Measurements from ENCODE around the gene TPMT.
A peak's percentile ranks its signal among the peaks of the same experiment; 100 is the strongest.
"Not testable (repeated sequence)": the region's sequence is repeated elsewhere in the genome, so short reads cannot be mapped to it uniquely, and the experiment has no call there.

Gene TPMT

DNA sequence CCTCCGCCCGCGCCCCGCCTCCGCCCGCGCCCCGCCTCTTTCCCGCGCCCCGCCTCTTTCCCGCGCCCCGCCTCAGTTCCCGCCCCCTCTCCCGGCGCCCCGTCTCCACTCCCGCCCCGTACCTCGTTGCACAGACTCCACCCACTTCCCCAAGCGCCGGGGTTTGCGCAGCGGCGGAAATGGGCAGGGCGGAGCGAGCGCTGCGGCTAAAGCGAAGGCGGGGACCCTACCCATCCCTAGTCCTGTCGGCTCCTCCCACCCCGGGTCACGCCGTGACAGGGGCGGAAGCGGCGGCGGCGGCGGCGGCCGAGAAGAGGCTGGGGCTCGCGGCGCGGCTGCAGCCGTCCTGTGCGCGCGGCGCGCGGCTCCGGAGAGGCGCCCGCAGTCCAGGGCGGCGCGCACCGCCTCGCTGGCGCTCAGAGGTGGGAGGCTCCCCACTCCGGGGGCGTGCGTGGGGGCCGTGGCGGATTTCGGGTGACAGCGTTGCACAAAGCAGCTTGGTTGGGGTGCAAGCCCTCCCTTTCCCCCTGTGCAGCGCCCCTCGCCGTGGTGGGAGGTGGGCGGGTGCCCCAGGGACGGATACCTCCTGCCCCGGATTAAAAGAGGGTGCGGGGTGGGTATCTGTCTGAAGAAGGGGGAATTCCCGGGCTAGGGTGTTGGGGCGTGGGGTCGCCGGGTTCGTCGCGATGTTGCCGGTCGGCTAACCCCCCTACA is 430 bp upstream of the TPMT start, which contains the start of gene KDM1B:
KDM1B (plus strand) TSS at position 273 of the 714 bp plus-strand sequence. CDS start 4,474 bp downstream, outside the sequence.
- peak; percentile 96 for DNase-seq

DNA sequence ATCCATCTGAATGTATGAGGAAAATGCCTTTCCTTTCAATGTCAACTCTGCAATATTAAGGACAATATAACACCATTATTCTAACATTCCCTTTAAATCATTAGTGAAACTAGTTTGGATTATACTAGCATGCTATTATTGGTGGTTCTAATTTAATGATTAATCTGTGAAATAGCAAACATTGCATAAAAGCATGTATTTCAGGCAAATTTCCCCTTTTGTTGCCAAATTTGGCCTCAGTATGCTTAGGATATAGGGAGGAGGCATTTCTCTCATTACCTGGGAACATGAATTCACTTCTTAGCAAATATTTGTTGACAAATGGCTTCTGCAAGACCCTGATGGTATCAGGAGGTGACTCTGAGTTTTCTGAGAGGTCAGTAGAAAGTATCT is 1.6 kb downstream of the TPMT start:
- no peak for DNase-seq

DNA sequence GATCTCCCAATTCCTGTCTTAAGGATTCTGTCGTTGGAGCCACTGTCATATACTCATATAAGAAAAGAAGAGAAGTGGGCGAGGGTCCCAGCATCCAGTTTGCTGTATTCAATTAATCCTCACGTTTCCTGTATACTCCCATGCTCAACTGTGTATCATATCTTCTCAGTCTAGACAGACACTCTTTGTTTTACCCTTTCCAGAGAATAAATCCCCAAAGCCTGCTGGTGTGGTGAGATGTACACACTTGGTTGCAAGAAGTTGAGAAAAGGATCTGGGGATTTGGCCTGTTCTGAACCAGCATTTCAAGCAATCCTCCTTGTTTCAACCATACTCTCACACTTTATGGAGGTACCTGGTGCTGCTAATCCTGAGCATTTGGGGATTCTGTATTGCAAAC is 3.1 kb downstream of the TPMT start:
- DNase-seq, result no peak

DNA sequence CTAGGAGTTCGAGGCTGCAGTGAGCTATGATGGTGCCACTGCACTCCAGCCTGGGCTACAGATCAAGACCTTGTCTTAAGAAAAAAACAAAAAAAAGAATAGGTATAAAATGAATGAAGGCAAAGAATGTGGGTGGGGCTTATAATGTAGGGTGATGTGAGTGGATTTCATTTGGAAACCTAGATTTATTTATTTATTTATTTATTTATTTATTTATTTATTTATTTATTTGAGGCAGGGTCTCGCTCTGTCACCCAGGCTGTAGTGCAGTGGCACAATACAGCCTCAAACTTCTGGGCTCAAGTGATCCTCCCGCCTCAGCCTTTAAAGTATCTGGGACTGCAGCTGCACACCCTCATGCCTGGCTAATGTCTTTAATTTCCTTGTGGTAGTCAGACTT is 3.5 kb downstream of the TPMT start:
- DNase-seq, result not testable (repeated sequence)

DNA sequence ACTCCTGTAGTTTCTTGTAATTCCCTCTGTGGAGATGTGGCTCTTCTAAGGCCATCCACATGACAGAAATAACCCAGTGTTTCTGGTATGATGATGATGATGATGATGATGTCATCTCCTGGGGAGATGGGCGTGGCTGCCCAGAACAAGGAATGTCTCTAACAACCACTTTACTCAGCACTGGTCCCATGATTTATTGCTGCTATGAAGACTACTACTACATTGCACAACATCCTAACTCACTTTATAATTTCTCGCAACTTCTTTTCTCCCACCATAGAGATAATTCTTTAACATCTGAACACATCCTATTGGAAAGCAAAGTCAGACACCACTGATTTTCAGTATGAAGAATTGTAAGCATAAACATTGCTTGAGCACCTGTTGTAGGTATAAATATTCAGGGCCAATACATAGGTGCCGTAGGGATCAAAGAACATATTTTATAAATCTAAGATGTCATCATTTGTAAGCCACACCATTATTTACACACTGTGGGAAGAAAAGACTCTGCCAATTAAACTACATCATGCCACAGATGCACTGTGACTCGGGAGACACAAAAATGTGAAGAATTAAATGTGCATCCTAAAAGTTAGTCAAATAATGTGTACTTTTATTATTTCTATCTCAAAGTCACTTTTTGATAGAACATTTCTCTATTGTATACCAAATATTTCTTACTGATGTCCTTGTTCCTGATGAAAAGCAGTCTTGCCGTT is 6.4 kb downstream of the TPMT start:
- no peak for DNase-seq

DNA sequence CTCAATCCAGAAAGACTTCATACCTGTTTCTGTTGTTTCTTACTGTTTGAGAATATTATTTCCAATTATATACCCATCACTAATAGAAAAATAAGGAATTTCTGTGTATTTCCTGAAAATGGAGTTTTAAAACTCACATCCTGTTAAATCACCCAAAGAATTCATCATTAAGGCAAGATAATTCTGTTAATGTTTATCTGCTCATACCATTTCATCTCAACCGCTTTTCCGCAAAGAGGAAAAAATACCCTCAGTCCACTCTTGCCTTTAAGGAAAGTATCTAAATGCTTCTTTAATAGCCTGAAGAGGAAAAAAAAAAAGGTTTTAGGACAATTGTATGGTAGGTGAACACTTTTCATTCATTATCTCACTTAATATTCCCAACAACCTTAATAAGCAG is 7.3 kb downstream of the TPMT start:
- DNase-seq, result no peak

DNA sequence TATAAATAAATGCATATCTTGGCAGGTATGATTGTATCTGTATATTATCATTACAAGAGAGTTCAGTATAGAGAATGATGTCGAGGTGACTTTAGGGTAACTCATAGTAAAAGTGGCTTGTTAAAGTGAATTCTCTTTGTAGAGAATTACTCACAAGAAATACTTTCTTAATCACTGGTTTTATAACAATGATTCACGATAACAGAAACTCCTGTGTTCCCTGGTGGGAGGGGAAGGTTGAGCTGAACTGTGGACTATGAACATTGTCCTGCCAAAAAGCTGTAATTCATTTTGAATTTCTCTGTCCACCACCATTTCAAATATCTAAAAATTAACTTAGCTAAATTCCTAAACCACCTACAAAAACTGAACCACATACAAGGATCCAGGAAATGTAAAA is 7.7 kb downstream of the TPMT start:
- no peak for DNase-seq

DNA sequence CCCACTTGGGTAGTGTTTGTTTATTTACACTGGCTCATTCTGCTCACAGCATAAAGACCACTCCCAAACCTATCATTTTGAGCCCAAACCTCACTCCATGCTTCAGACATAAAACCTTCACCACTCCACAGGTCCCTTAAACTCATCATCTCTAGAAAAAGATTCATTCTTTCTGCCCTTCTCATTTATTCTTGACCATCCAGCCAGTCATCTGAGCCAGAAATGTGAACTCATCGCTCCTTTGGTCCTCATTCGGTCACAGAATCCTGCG is 12.4 kb downstream of the TPMT start:
- no peak for DNase-seq

DNA sequence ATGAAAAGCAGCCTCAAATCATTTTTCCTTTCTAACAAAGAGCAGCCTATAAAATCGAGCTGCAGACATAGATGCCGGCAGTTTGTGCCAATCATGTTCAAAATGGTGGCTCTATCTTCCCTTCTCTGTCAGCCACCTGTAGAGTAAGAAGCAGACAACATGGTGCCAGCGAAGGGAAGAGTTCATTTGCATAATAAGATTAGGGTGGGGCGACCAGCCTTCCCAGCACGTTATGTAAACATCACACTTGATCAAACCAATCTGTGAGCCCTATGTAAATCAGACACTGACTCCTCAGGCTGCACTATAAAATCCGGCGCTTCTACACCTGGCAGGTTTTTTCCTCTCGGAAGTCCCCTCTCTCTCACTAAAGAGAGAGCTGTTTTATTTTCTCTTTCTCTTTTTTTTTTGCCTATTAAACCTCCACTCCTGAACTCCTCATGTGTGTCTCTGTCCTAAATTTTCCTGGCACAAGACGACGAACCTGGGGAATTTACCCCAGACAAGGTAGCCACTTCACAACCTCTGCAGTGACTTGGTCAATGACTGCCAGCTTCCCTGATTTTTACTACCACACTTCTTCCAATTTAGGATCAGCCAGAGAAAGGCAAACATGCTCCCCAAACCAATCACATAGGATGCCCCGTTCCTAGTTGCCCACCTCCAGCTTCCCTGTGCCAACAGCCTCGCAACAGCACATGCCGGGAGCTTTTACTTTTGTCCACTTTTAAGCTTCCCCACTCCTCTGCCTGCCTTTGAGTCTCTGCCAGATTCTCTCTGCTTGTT is 12.9 kb downstream of the TPMT start:
- peak; percentile 20 for DNase-seq

DNA sequence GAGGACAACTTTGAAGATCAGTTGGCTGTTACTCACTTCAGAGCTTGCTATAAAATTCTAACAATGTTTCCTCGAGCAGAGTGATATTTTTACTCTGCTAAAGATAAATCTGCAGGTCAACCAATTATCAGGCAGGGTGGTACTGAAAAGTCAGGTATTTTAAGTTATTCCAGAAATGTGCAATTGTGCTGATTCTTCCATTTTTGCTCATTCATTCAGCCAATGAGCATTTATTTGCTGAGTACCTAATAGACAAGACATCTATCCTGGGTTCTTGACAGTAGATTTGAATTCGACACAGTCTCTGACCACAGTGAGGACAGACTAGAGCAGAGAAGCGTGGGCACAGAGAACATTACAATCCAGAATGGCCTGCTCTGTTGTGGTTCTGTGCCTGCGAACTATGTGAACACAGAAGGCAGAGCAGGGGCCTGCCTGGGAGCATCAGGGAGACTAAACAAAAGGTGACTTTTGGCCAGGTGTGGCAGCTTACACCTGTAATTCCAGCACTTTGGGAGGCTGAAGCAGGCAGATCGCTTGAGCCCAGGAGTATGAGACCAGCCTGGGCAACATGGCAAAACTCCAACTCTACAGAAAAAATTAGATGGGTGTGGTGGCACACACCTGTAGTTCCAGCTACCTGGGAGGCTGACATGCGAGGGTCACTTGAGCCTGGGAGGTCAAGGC is 14.8 kb downstream of the TPMT start:
- DNase-seq, result no peak

DNA sequence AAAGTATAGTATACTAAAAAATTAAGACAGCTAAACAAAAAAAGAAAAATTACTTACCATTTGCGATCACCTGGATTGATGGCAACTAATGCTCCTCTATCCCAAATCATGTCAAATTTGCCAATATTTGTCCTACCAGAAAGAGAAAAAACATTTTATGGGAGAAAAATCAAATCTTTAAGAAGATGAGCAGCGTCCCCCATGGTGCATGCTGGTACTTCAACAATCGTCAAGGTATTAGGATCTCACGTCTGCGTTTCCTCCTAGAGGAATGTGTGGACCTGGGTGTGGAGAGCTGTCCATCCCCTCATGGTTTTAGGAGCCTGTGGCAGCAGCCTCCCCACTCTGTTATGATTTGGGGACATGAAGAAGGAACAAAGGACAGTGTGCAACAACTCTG is 16.0 kb downstream of the TPMT start:
- no peak for DNase-seq

DNA sequence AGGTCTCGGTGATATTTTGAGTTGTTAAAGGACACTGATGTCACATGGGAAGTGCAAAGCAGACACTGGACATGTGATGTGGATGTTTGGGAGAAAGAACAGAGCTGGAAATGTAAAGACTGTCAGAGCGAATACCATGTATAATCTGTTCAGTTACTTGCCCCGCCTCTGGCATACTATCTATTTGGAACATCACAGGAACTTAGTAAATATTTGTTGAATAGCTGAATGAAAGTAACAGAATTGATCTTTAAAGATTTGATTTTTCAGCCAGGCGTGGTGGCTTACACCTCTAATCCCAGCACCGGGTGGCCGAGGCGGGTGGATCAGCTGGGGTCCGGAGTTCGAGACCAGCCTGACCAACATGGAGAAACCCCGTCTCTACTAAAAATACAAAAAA is 18.6 kb downstream of the TPMT start:
- DNase-seq, result no peak

DNA sequence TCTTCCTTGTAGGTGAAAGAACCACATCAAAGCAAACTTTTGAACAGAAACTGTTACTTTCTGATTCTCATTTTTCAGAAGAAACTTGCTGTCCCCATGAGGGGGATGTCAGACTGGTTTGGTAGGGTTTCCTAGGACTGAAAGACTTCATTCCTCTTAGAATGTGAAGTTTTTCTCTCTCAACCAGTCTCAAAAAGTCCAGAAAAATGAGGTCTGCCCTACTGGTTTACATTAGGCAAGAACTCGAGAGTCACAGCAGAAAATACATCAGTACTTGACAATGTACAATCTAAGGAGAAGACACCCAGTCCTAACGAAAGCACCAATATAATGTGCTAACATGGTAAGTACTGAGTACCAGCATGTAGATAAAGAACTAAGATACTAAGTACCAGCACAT is 19.7 kb downstream of the TPMT start:
- no peak for DNase-seq

DNA sequence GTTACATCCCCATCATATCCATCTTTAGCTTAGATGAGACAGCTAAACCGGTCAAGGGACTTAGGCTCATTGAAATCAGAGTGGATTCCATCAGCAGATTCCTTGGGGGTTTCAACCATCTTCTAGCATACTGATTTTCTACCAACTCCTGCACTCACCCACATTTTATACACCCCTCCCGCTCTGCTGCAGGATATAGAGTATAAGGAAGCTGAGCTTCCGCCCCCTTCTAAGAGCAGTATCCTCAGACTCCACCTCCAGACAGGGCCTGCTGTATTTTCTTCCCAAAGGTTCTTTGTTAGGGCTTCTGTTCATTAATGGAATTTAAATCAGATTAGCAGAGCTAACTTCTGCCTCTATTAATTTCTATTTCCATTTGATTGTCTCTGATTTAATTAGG is 22.5 kb downstream of the TPMT start:
- DNase-seq, result no peak

DNA sequence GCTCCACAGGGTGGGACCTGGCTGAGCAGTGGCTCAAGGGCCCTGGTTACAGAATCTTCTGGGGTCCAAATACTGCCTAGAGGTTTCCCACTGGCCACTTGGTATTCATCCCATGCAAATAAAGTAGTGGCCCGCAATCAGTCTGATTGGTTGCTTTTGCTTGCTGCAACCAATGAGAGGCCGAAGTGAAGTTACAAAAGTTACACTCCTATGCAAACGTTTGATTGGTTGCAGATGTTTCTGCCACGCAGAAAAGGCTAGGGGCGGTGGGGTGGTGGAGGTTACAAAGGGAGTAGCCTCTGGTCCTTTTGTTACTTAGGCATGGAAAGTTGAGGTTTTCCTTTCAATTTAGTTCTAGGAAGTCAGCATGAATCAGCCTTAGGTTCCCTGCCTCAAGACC is 28.8 kb downstream of the TPMT start:
- DNase-seq, result no peak

DNA sequence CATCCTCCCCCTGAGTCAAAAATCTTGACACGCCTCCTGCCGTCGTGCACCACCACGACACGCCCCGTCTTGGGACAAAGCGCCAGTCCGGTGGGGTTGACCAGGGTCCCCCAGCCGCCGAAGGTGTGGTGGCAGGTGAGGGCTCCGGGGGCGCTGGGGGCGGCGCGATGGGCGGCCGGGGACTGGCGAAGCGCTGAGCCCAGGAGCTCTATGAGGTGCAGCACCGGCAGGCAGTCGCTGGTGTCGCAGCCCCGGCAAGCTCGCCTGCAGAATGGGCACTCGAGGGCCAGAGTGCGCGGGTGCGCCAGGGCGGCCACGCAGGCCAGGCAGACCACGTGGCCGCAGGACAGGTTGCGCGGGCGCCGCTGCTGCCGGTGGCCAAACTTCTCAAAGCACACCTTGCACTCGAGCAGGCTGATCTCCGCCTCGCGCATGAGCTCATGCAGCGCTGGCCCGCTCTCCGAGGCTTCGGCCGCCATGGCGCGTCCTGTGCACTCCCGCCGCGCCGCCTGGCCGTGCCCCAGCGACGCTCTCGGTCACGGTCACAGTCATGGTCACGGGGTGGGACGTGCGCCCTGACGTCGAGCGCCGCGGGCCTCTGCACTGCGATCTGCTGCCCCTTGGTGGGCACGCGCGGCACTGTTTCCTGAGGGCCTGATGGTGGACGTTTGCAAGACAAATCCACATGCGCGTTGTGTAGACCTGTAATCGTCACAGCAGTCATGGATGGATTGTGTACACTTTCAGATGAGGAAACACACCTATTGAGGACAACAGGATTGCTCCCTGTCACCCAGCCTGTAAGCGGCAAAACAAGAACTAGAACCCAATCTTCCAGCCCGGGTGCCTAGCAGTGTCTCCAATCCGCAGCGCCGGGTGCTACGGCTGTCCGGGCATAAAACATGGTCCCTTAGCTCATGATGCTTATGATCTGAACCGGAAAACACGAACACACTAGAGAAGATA is 32.5 kb downstream of the TPMT start, which contains the start of gene NHLRC1:
NHLRC1 (minus strand) TSS at position 550 of the 966 bp plus-strand sequence; CDS start at position 479, 71 bp downstream.
- DNase-seq, result peak; percentile 60

DNA sequence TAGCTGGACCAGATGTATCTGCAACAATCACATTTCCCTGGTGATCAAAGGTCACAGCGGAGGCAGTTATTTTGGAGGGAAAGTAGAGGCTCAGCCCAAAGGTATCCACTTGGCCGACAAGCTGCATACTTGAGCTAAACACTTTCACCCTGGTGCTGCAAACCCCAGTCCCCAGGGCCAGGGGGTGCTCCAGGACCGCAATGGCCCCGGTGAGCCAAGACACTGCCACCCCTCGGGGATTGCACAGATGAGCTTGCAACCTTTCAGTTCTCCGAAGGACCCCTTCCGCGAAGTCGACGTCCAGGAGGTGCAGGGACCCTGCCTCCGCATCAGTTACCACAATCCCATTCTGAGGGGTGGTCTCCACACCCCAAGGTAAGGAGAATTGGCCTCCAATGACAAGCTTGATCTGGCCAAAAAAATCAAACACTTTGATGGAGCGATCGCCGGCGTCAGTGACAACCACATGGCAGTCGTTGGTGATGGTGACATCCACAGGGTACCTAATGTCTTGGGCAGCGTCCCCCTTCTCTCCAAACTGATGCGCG is 33.2 kb downstream of the TPMT start:
- DNase-seq, result no peak

DNA sequence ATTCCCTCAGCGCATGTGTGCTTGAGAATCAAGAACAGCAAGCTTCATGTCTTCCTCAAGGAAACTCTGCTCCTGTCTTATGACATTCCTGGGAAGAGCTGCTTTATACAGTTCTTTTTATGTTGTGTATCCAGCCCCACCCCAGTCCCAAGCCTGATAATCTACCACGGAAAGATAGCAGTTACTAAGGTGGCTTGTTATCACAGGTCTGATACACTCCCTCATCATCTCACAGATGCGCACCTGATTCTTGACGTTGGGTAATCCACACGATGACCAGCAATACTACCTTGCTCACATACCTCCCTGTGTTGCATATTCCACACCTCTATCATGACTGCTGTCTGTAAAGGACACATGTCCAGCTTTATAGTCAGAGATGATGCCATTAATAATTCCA is 35.6 kb downstream of the TPMT start:
- DNase-seq, result no peak

DNA sequence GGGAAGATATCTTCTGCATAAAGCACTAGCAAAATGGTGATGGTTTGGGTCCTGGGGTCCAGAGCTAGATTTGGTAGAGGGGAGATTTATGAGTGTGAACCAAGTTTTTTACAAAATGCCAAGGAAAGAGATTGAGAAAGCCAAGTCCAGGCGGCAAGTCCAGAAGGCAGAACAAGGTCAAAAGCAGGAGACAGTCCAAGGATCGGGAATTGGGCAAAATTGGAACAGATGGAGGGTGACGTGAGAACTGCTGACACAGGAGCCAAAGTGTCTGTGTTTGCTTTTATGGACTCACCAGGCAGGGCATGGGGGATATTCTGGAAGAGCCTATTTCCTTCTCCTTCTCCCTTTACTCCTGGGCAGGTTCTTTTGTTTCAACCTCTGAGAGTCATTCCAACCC is 36.5 kb downstream of the TPMT start:
- DNase-seq, result no peak

DNA sequence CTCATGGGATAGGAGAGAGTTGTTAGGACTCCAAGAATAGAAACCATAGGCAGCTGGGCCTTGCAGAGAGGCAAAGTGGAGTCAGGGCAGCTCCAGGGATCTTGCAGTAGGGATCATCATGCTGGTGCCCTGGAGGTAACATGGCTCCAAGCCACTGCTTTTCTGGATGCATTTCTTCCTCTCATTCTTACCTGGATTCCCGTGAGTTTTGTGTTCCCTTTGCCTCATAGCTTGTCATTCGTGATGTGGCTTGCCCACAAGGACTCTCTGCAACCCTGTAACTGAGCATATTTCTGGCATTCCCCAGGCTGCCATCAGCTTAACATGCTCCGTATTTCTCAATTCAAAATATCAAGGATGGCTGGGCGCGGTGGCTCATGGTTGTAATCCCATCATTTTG is 37.7 kb downstream of the TPMT start:
- DNase-seq, result no peak

DNA sequence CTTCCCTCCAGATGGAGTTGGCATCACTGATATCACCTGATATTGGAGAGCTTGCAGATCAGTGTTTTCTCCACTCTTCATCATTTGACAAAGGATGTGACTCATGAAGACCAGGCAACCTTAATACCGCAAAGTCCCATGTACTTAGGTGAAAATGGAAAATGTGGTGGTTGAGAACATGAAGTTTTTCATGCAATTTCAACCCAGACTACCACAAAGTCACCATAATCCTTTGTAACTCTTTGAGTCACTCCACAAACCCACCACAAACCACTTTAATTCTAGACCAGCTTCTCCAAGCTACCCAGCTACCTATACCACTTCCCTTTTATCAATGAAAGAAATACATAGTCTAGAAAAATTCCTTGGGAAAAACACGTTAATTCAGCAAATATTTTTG is 39.5 kb downstream of the TPMT start:
- no peak for DNase-seq

DNA sequence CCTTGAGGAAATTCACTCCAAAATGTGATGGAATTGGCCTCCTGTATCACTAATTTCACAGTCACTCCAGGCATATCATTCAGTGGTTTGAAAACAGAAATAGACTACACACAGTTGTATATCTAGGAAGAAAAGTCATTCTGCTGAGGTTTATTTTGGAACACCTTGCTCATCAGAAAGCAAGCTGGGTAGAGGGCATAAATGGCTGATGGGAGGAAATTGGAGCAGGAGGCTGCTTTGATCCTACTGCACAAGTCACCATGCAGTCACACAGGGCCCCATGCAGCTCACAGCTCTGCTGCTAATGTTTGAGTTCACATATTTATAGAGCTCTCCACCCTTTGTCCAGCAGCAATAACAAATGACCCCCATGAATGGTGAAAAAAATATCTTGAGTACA is 44.7 kb downstream of the TPMT start:
- DNase-seq, result no peak
